ENCODE results near the gene COL5A1.

COL5A1 gene

GRCh38 chr9:134606951-134607731 lies 34.5 kb upstream of the COL5A1 start:
- DNase-seq (ENCODE audit: low read depth in 3 of 3), result no peak

DNA sequence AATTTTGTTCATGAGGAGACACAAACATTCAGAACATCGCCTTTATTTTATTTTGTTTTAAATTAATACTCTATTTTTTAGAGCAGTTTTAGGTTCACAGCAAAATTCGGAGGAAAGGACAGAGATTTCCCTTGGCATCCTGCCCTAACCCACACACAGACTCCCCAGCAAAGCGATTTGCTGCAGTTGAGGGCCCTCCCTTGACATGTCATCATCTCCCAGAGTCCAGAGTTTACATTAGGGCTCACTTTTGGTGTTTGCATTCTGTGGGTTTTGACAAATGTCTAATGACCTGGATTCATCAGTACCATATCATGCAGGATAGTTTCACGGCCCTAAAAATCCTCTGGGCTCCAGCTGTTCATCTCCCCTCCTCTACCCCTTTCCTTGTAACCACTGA lies 33.6 kb upstream of the COL5A1 start:
- no peak for DNase-seq (ENCODE audit: low read depth in 3 of 3)

GRCh38 chr9:134611046-134611445 lies 30.6 kb upstream of the COL5A1 start:
- DNase-seq (ENCODE audit: low read depth in 3 of 3), result no peak

DNA sequence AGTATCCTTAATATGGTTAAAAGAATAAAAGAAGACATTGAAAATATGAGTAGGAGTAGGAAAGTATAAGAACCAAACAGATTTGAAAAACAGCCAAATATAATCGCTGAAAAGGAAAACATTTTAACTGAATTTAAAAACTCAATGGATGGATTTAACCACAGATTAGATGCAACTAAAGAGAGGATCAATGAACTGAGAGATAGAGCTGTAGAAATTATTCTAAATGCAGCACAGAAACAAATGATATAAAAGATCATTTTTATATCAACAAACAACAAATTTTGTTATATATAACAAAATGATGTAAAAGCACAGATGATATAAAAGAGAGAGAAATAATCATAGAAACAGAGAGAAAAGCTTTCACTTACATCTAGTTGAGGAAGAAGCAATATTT lies 29.3 kb upstream of the COL5A1 start:
- no peak for DNase-seq (ENCODE audit: low read depth in 3 of 3)

DNA sequence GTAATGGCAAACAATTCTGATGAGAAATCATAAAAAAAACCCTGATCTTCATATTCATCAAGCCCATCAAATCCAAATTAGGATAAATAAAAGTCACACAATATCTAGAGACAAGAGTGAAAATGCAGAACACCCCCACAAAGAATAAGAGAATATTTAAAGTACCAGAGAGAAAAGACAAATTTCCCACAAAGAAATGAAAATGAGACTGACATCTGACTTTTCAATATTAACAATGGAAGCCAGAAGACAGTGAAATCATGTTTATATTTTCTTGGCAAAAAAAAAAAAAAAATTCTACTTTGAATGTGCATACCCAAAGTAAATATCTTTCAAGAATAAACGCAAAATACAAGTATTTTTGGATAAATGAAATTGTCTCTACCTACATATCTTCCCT lies 28.9 kb upstream of the COL5A1 start:
- DNase-seq (ENCODE audit: low read depth in 3 of 3), result no peak

- DNase-seq (ENCODE audit: low read depth in 3 of 3), result no peak
These were observed 27.3 kb upstream of the COL5A1 start for GRCh38 chr9:134614256-134614655.

GRCh38 chr9:134616341-134616740 lies 25.3 kb upstream of the COL5A1 start:
- no peak for DNase-seq (ENCODE audit: low read depth in 3 of 3)

- no peak for DNase-seq (ENCODE audit: low read depth in 3 of 3)
These were observed 24.4 kb upstream of the COL5A1 start for GRCh38 chr9:134617246-134617645.

- no peak for DNase-seq (ENCODE audit: low read depth in 3 of 3)
These were observed 23.8 kb upstream of the COL5A1 start for GRCh38 chr9:134617836-134618162.

DNA sequence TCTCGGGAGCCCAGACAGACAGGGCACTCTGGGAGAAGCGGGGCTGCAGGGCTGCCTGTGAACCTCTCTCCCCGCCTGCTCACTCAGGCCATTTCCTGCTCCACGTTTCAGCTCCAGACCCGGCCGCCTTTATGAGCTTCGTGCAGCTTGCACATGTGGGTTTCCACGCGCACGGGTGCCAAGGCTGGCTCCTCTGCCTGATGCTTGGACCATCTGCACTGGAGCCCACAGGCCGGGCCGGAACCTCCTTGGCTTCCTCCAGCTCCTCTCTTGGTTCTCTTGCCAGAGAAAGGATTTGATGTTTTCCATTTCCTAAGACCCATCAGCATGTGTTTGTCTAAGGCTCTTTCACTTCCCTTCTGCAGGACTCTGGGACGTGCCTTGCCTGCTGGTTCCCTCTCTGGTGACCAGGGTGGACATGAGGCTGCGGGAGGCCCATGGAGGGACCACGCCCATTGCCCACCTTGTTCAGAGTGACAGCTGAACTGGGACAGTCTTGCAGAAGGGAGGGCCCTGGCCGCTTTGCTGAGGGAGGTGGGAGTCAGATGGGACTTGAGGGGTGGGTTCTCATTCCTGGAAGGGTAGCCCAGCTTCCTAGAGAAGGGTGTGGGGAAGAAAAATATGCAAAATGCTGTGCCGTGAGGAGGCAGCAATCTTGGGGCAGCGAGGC lies 23.3 kb upstream of the COL5A1 start:
- DNase-seq (ENCODE audit: low read depth in 3 of 3), result no peak

- DNase-seq (ENCODE audit: low read depth in 3 of 3), result no peak
These were observed 22.7 kb upstream of the COL5A1 start for GRCh38 chr9:134618833-134619447.

DNA sequence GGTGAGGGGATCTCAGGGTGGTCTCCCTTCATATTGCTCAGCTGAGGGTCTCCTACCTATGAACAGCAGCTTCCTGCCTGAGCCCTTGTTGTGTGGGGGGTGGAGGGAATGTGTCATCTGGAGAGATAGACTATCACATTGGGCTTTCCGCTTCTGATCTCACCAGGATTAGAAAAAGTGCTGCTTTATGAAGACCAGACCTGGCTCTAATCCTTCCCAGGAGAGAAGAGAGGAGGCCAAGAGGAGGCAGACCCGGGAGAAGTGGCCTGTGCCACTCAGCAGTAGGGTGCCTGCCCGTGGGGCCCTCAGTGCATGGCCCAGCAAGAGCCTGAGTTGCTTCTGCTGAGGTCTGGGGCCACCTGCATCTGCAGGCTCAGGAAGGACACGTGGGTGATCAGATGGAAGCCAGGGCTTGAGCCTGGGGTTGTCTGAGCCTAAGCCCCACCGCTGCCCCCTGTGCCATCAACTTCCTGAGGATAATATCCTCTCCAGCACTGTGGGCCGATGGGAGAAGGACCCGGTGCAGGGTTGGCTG lies 22.1 kb upstream of the COL5A1 start:
- DNase-seq (ENCODE audit: low read depth in 3 of 3), result no peak

DNA sequence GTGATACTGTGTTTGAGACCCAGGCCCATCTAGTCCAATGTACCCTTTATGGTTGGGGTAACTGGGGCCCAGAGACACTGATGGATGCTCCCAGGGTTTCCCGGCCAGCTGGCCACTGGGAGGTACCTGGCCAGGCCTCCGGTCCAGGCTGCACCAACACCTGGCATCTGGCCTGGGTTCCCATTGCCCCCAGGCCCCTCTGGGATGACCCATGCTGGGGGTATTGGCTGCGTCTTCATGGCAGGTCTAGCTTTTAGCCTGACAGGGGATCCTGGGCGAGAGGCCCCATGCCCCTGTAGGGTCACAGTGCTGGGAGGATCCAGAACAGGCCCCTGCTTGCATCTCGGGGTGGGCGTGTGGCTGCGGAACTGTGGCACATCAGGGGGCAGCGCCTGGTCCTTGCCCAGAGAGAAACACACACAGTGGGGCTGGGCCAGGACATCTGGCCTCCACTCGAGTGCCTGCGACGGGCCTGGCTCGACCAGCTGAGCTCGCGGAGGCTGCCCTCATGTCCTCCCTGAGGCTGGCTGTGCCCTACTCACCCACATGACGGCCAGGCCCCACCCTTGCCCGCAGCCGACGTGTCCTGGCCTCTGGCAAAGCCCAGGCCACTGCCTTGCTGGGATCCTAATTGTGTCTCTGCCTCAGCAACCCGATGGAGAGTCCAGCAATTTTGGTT lies 21.5 kb upstream of the COL5A1 start:
- no peak for DNase-seq (ENCODE audit: low read depth in 3 of 3)

DNA sequence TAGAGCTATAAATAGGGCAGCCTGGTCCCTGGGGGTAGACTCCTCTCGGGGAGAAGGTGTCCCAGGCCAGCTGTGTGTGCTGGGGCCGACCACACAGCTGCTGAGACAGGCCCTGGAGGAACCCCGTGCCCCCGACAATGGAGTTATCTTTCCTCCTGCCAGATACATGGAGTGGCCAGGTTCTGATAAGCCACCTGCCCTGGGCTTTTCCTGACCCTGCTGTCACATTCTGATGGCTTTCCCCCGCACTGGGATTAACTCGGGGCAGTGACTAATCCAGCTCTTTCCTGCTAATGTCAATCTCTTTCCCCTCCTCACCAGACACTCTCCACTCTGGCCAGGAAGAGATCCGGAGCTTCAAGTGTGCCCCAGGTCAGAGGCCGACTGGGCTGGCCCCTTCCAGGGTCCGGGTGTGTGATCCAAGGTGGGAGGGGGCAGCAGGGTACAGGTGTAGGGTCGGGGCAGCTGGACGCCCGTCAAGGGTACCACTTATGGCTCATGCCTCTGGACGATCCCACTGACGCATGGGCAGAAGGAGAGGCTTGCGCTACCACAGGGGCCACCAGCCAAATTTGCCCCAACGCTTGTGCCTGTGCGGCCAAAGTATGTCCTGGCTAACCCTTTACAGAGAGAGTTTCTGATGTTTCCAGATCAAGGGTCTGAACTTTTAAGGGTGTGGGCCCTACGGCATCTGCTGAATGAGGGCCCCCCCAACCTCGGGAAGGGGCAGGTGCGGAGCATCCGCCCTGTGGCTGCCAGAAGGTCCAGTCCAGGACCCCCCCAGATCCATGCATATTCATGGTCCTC lies 20.6 kb upstream of the COL5A1 start:
- DNase-seq (ENCODE audit: low read depth in 3 of 3), result no peak

DNA sequence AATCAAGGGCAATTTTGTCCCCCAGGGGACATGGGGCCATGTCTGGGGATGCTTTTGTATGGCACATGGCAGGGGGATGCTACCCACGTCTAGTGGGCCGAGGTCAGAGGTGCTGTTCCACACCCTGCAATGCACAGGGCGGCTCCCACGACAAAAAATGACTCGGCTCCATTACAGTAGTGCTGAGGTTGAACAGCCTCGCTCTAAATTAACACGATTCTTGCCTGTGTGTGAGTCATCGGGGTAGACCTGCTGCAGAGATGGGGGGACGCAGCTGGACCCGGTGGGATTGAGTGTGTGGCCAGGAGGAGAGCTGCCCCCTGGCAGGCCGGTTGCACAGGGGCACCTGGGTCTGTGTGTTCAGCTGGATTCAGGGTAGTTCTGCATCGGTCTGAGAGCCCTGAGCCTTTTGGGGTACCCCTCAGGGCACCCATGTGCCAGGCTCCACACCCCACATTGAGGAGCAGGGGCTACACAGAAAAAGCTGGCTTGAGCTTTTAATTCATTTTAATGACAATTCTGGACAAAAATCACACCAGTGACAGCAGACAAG lies 20.0 kb upstream of the COL5A1 start:
- no peak for DNase-seq (ENCODE audit: low read depth in 3 of 3)

DNA sequence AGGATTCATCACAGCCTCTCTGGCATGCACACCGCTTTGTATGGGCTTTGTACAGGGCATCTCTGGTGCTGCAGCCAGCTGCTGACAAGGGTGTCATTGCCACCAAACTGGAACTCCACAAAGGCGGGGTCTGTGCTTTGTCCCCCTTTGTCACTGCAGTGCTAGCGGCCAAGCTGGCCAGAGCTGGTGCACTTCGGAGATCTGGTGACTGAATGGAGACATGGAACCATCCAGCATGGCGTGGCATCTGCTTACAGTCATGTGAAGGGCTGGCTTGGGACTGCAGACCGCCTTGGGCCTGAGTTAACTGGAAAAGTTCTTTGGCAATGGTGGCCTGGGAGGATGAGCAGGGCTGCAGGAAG lies 18.7 kb upstream of the COL5A1 start:
- no peak for DNase-seq (ENCODE audit: low read depth in 3 of 3)

GRCh38 chr9:134623258-134624066 lies 18.1 kb upstream of the COL5A1 start:
- DNase-seq (ENCODE audit: low read depth in 3 of 3), result no peak

DNA sequence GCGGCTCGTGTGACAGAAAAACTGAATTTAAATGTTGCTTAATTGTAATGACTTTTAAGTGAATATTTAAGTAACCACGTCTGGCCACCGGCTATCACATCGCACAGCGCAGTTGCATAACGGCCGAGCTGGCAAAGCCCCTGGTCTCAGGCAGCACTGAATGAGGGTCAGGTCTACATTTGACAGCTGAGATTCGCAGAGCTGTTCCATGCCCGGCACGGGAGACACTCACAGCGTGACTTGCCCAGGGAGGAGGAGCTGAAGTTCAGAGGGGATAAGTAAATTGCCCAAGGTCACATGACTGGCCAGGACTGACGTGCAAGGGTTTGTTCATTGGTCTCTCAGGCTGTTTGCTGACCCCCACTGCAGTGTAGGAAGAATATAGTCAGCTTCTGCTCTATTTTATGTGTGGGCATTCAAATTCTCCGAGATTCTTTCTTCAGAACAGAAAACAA lies 17.4 kb upstream of the COL5A1 start:
- DNase-seq (ENCODE audit: low read depth in 3 of 3), result no peak

GRCh38 chr9:134624621-134625181 lies 16.9 kb upstream of the COL5A1 start:
- no peak for DNase-seq (ENCODE audit: low read depth in 3 of 3)

Data from stimulated activated CD4-positive, alpha-beta T cell treated with anti-CD3 and anti-CD28 coated beads, TNF-alpha, amount 100 ng/mL, for 4 hours (primary cell).